HCT116 (cell line): ENCODE data around the gene MBP. TPM values are rescaled to one million over a fixed set of nuclear protein-coding genes. Genes with fewer than 3 reads are reported as not detected.

ENCODE experiments used
- ATAC-seq: fragments of 200-7000 bp; cut with Tn5 transposase; 2 replicates; pipeline ENCODE4 v1.9.1; 2020; ENCODE audit warnings: mild to moderate bottlenecking, moderate library complexity
- BruUV-seq: library from RNA; stranded (reverse); fragments of 400-500 nt; replicated peaks from 2 replicates; lab custom pipeline; 2021; lab: Mats Ljungman, UMichigan
- CTCF ChIA-PET: fragments of 300-600 bp; sonication (Branson Sonifier 250); formaldehyde crosslinking; loops from one replicate; lab custom pipeline; 2021; ENCODE audit warnings: antibody characterized with exemption; lab: Charles Lee
- POLR2A ChIA-PET: fragments of 300-600, 350-600 bp; sonication (Branson Sonifier 250); formaldehyde crosslinking; loops from one replicate; lab custom pipeline; 2021; ENCODE audit warnings: antibody characterized with exemption; lab: Charles Lee
- RAD21 ChIA-PET, 2 experiments: fragments of 300-600 bp; sonication (Branson Sonifier 250); formaldehyde crosslinking; loops; one replicate each; lab custom pipeline; 2023; ENCODE audit warnings: low total read pairs in 2 of 2; ENCODE audit not compliant: uncharacterized antibody in 2 of 2, unreplicated experiment in 2 of 2, low non-redundant PET in 1 of 2; lab: Charles Lee
- DNase-seq: peaks from one replicate; pipeline ENCODE4 v3.0.0-alpha.2; 2010; ENCODE audit warnings: low read depth, low spot score
- H2AFZ ChIP-seq: fragments of 200-600 bp; shearing (Covaris generic), sonication (generic); 2 replicates; pipeline ENCODE4 v1.6.1; 2017; ENCODE audit warnings: low read depth, mixed run types, mixed read lengths, antibody characterized with exemption, low read length; ENCODE audit not compliant: poor library complexity, severe bottlenecking
- H3K27ac ChIP-seq: 2 replicates; pipeline ENCODE4 v1.5.1; 2012; ENCODE audit warnings: low read depth, low read length
- H3K27me3 ChIP-seq: fragments of 200-600 bp; sonication (generic); 2 replicates; pipeline ENCODE4 v1.6.1; 2016; ENCODE audit warnings: mixed run types, low read length, mixed read lengths; ENCODE audit not compliant: insufficient read depth
- H3K36me3 ChIP-seq, 2 experiments: fragments of 200-500 bp in 1 of 2; fragments of 200-600 bp in 1 of 2; sonication (Bioruptor generic) in 1 of 2; sonication (generic) in 1 of 2; 2 replicates each; pipeline versions ENCODE4 v1.5.1 to v1.6.1; 2014 to 2016; ENCODE audit warnings: low read length in 2 of 2, inconsistent platforms in 1 of 2, mixed read lengths in 1 of 2, mixed run types in 1 of 2; ENCODE audit not compliant: insufficient read depth in 2 of 2, control insufficient read depth in 1 of 2
- H3K4me1 ChIP-seq, 2 experiments: fragments of 200-600 bp in 1 of 2; sonication (generic) in 1 of 2; 2 replicates each; pipeline versions ENCODE4 v1.5.1 to v1.6.1; 2012 to 2017; ENCODE audit warnings: low read length in 2 of 2, inconsistent platforms in 1 of 2, mild to moderate bottlenecking in 1 of 2, mixed read lengths in 1 of 2, mixed run types in 1 of 2, moderate library complexity in 1 of 2; ENCODE audit not compliant: insufficient read depth in 2 of 2, control insufficient read depth in 1 of 2
- H3K4me2 ChIP-seq: fragments of 200-600 bp; sonication (generic); 2 replicates; pipeline ENCODE4 v1.6.1; 2017; ENCODE audit warnings: mixed run types, low read length, mixed read lengths
- H3K4me3 ChIP-seq, 2 experiments: fragments of 200-600 bp in 1 of 2; sonication (generic) in 1 of 2; replicated peaks in 1 of 2; 2 replicates each; pipeline ENCODE4 v1.5.1; 2011 to 2016; ENCODE audit warnings: low read length in 2 of 2, control low read depth in 1 of 2, low read depth in 1 of 2, mild to moderate bottlenecking in 1 of 2, mixed read lengths in 1 of 2, mixed run types in 1 of 2
- H3K79me2 ChIP-seq: fragments of 200-600 bp; sonication (generic); 2 replicates; pipeline ENCODE4 v1.6.1; 2017; ENCODE audit warnings: mild to moderate bottlenecking, mixed run types, low read length, moderate library complexity, mixed read lengths; ENCODE audit not compliant: insufficient read depth
- H3K9ac ChIP-seq: fragments of 200-600 bp; sonication (generic); 2 replicates; pipeline ENCODE4 v1.6.1; 2016; ENCODE audit warnings: low read length, mixed read lengths
- H3K9me2 ChIP-seq: fragments of 200-600 bp; sonication (generic), shearing (Covaris generic); 2 replicates; pipeline ENCODE4 v1.6.1; 2017; ENCODE audit warnings: mixed run types, mild to moderate bottlenecking, moderate library complexity; ENCODE audit not compliant: insufficient read depth
- H3K9me3 ChIP-seq, 2 experiments: fragments of 200-500 bp in 1 of 2; fragments of 200-600 bp in 1 of 2; sonication (Bioruptor generic) in 1 of 2; sonication (generic) in 1 of 2; 2 replicates each; pipeline ENCODE4 v1.6.1; 2014 to 2017; ENCODE audit warnings: low read length in 2 of 2, mixed read lengths in 2 of 2, inconsistent platforms in 1 of 2, low read depth in 1 of 2, mild to moderate bottlenecking in 1 of 2, mixed run types in 1 of 2, moderate library complexity in 1 of 2; ENCODE audit not compliant: control insufficient read depth in 1 of 2, insufficient read depth in 1 of 2
- H4K20me1 ChIP-seq: fragments of 200-600 bp; sonication (generic), shearing (Covaris generic); 2 replicates; pipeline ENCODE4 v1.6.1; 2017; ENCODE audit warnings: mixed run types, mild to moderate bottlenecking, moderate library complexity; ENCODE audit not compliant: insufficient read depth
- CBX3 ChIP-seq: IDR thresholded peaks from 2 replicates; pipeline ENCODE4 v1.6.1; 2012; ENCODE audit warnings: low read depth
- EGR1 ChIP-seq: IDR thresholded peaks from 2 replicates; pipeline ENCODE4 v1.6.1; 2012; ENCODE audit warnings: low read depth
- ELF1 ChIP-seq: IDR thresholded peaks from 2 replicates; pipeline ENCODE4 v1.6.1; 2012; ENCODE audit warnings: low read depth, borderline replicate concordance
- EZH2 ChIP-seq: fragments of 200-600 bp; sonication (generic); IDR thresholded peaks from 2 replicates; pipeline ENCODE4 v1.6.1; 2017; ENCODE audit warnings: antibody characterized with exemption, mixed run types
- JUND ChIP-seq: IDR thresholded peaks from 2 replicates; pipeline ENCODE4 v1.6.1; 2012
- MAX ChIP-seq: IDR thresholded peaks from 2 replicates; pipeline ENCODE4 v1.6.1; 2012
- POLR2A ChIP-seq: IDR thresholded peaks from 2 replicates; pipeline ENCODE4 v1.7.0; 2011; ENCODE audit warnings: borderline replicate concordance; ENCODE audit not compliant: insufficient read depth, insufficient read length; ENCODE audit errors: extremely low read depth
- RAD21 ChIP-seq: IDR thresholded peaks from 2 replicates; pipeline ENCODE4 v1.6.1; 2012; ENCODE audit warnings: low read depth, mild to moderate bottlenecking
- SIN3A ChIP-seq: IDR thresholded peaks from 2 replicates; pipeline ENCODE4 v1.6.1; 2012; ENCODE audit warnings: low read depth
- SRF ChIP-seq: IDR thresholded peaks from 2 replicates; pipeline ENCODE4 v1.6.1; 2012; ENCODE audit warnings: low read depth
- TCF7L2 ChIP-seq: IDR thresholded peaks from 2 replicates; pipeline ENCODE4 v1.7.0; 2011; ENCODE audit warnings: borderline replicate concordance, inconsistent platforms; ENCODE audit not compliant: insufficient read depth, insufficient read length; ENCODE audit errors: extremely low read depth
- ZBTB33 ChIP-seq: IDR thresholded peaks from 2 replicates; pipeline ENCODE4 v1.6.1; 2011; ENCODE audit warnings: mild to moderate bottlenecking, low read length, moderate library complexity; ENCODE audit not compliant: insufficient replicate concordance; ENCODE audit errors: extremely low read depth
- intact Hi-C: fragments of 100-400 bp; cut with micrococcal nuclease; formaldehyde crosslinking; loops from 2 replicates; pipeline ENCODE4 v1.10.0; 2022
- total RNA-seq: library from RNA; stranded (reverse); gene quantifications from one replicate; pipeline ENCODE4 v1.2.1, GENCODE V29; 2021; ENCODE audit not compliant: unreplicated experiment
- TF ChIP-seq, protein P1 (sequence below): IDR thresholded peaks from 2 replicates; pipeline ENCODE4 v1.6.1; 2012; ENCODE audit warnings: low read depth

MBP gene
- total RNA-seq, 1 experiment from 2014 or later, result 34.9 TPM

GRCh38 chr18:77084688-77085035, 47.9 kb downstream of the MBP start (continued):
- TF ChIP-seq, protein P1, sequence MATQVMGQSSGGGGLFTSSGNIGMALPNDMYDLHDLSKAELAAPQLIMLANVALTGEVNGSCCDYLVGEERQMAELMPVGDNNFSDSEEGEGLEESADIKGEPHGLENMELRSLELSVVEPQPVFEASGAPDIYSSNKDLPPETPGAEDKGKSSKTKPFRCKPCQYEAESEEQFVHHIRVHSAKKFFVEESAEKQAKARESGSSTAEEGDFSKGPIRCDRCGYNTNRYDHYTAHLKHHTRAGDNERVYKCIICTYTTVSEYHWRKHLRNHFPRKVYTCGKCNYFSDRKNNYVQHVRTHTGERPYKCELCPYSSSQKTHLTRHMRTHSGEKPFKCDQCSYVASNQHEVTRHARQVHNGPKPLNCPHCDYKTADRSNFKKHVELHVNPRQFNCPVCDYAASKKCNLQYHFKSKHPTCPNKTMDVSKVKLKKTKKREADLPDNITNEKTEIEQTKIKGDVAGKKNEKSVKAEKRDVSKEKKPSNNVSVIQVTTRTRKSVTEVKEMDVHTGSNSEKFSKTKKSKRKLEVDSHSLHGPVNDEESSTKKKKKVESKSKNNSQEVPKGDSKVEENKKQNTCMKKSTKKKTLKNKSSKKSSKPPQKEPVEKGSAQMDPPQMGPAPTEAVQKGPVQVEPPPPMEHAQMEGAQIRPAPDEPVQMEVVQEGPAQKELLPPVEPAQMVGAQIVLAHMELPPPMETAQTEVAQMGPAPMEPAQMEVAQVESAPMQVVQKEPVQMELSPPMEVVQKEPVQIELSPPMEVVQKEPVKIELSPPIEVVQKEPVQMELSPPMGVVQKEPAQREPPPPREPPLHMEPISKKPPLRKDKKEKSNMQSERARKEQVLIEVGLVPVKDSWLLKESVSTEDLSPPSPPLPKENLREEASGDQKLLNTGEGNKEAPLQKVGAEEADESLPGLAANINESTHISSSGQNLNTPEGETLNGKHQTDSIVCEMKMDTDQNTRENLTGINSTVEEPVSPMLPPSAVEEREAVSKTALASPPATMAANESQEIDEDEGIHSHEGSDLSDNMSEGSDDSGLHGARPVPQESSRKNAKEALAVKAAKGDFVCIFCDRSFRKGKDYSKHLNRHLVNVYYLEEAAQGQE, result no peak
- TF ChIP-seq JUND, result no peak
- TF ChIP-seq RAD21, result no peak

DNA sequence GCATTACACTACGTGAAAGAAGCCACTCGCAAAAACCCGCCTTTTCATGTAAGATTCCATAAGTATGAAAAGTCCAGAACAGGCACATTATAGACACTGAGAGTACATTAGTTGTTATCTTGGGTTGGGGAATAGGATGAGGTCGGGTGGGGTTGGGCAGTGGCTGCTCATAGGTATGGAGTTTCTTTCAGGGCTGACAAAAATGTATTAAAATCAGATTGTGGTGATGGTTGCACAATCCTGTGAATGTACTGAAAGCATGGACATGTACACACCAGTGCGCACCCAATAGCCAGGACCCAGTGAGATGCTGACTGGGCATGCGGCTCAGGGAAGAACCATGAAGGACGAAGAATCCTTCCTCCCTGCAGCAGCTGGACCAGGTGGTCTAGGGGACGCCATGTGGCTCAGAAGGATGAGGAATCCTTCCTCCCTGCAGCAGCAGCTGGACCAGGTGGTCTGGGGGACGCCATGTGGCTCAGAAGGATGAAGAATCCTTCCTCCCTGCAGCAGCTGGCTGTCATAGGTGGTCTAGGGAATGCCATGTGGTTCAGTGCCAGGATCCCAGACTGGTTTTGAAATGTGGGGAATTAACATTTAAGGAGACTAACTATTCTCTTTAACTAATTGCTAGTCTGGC, 50.1 kb downstream of the MBP start:
- H3K4me2 ChIP-seq, result no peak overlapping the region
- BruUV-seq, result no TSS peak
- no peak overlapping the region for H2AFZ ChIP-seq
- ChIA-PET RAD21 (no interaction called here), CTCF (no interaction called here), POLR2A (no interaction called here)
- no peaks in the 10 kb centered on the region for H3K27me3 ChIP-seq
- no peak overlapping the region for H3K9ac ChIP-seq
- H3K79me2 ChIP-seq, result peaks cover 43% of the 10 kb centered on the region
- H3K4me1 ChIP-seq, result peaks cover 49 to 74% of the 10 kb centered on the region in 2 experiments
- no peaks in the 10 kb centered on the region for H3K9me2 ChIP-seq
- TF ChIP-seq MAX (no peak), POLR2A (no peak), TCF7L2 (no peak), SIN3A (no peak), ZBTB33 (no peak), SRF (no peak), CBX3 (no peak), EGR1 (no peak), RAD21 (no peak), JUND (no peak), ELF1 (no peak), EZH2 (no peak)
- TF ChIP-seq, protein P1, result no peak
- intact Hi-C loops, result no loop called here
- no peak for ATAC-seq
- H4K20me1 ChIP-seq, result no peaks in the 10 kb centered on the region
- no peak overlapping the region for H3K27ac ChIP-seq
- H3K9me3 ChIP-seq, result no peaks in the 10 kb centered on the region
- no peaks in the 10 kb centered on the region for H3K36me3 ChIP-seq
- no peak for DNase-seq
- H3K4me3 ChIP-seq, result no peak overlapping the region
